Heart left ventricle (tissue), 13 donors: ENCODE results near the gene LYPD1.

Experiments
- CTCF ChIP-seq, 12 donors: fragments of 200-600 bp; sonication (generic) in 4 of 12; IDR thresholded peaks; one replicate each; pipeline versions ENCODE4 v1.5.0 to v1.8.0; 2018 to 2022; ENCODE audit warnings: antibody characterized with exemption in 12 of 12, mild to moderate bottlenecking in 5 of 12
- POLR2A ChIP-seq, 2 donors: fragments of 450-650 bp; IDR thresholded peaks; one replicate each; pipeline ENCODE4 v1.6.1; 2017; ENCODE audit warnings: antibody characterized with exemption in 2 of 2, mild to moderate bottlenecking in 2 of 2, moderate library complexity in 2 of 2
- donor health status: ischemic (EF 13 %, LVEDD 7.1; RV severe dilation, severe dysfunction).
- donor health status: DM: no; HTN: yes; CAD: no.
- donor health status: DM: no; HTN: no; CAD: no.
- donor health status: ischemic (EF 25% LVEDD 6.9; RV normal size, moderate dysfunction).
- donor health status: ischemic (EF 25% LVEDD 5.7; RV mildly dilated, moderate dysfunction).
- donor health status: ischemic (EF 35%, LVEDD 5.7; RV mildly dilated, moderate dysfunction).
- donor health status: nonischemic (EF 11% LVEDD 7.7; RV severe dilation, severe dysfunction).
- donor health status: DM: yes; HTN: yes; CAD: no.
- donor health status: PGD.
- donor health status: ischemic (EF 29% LVEDD 5.4; RV normal size, mild dysfunction).
- donor health status: nonischemic (EF 23%, LVEDD 6.1; RV moderate dilation, normal function).

- no peak for TF ChIP-seq POLR2A (IDR thresholded peaks at IDR 0.05)
- no peak for TF ChIP-seq CTCF (IDR thresholded peaks at IDR 0.05)
Observed at GRCh38 chr2:132662732-132663131, 7.3 kb downstream of the LYPD1 start.
